Measurements from ENCODE around the gene MYNN.

MYNN gene

GRCh38 chr3:169825316-169825715 lies 52.1 kb downstream of the MYNN start:
- TF ChIP-seq CTCF (IDR thresholded peaks at IDR 0.05; ENCODE audit: low read depth, low read length, missing control alignments), result no peak
- no peak overlapping the region for H3K4me3 ChIP-seq (replicated peaks; ENCODE audit: low read depth, low read length)
- no peak for DNase-seq (ENCODE audit: extremely low read depth, low read depth)

GRCh38 chr3:169827712-169828111 lies 54.5 kb downstream of the MYNN start:
- no peak for TF ChIP-seq CTCF (IDR thresholded peaks at IDR 0.05; ENCODE audit: low read depth, low read length, missing control alignments)
- H3K4me3 ChIP-seq (replicated peaks; ENCODE audit: low read depth, low read length), result no peak overlapping the region
- DNase-seq (ENCODE audit: extremely low read depth, low read depth), result no peak

- DNase-seq (ENCODE audit: extremely low read depth, low read depth), result no peak
- no peak overlapping the region for H3K4me3 ChIP-seq (replicated peaks; ENCODE audit: low read depth, low read length)
- no peak for TF ChIP-seq CTCF (IDR thresholded peaks at IDR 0.05; ENCODE audit: low read depth, low read length, missing control alignments)
Measured at GRCh38 chr3:169835533-169835932, 62.3 kb downstream of the MYNN start.

DNA sequence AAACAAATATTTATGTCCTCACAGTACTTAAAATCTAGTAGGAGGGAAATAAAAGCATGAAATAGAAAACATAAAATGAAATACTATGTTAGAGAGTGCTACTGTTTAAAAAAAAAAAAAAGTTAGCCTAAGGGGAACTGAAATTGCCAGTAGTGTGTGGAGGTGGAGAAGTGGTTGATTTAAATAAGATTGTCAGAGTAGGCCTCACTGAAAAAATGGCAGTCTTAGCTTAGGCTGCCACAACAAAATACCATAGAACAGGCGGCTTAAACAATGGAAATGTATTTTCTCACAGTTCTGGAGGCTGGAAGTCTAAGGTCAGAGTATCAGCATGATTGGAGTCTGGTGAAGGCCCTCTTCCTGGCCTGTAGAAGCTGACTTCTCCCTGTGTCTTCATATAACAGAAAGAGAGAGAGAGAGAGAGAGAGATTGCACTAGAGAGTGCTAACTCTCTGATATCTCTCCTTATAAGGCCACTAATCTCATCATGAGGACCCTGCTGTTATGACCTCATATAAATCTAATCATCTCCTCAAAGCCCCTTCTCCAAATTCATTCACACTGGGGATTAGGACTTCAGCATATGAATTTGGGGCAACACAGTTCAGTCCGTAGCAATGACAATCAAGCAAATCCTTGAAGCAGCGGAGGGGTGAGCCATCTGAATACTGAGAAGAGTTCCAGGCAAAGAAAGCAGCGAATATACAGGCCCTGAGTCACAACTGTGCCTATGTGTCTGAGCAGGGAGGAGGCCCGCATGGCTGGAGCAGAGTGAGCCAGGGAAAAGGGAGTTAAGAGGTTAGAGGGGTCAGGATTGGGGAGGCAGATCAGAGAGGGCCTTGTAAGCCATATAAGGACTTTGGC lies 63.1 kb downstream of the MYNN start:
- no peak for DNase-seq (ENCODE audit: extremely low read depth, low read depth)
- H3K4me3 ChIP-seq (replicated peaks; ENCODE audit: low read depth, low read length), result no peak overlapping the region
- TF ChIP-seq CTCF (IDR thresholded peaks at IDR 0.05; ENCODE audit: low read depth, low read length, missing control alignments), result no peak

DNA sequence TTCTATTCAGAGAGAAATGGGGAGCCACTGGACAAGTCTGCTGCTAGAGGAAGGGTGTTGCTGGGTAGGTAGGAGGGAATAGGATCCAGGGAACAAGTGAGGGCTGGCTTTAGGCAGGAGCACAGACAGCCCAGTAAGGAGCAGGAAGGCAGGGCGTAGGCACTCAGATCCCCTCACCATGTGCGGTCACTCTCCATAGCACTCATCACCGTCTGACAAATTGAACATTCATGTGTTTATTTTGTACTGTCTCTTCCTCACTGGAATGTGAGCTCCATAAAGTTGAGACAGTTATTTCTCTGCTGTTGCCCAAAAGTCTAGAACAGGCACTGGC lies 63.7 kb downstream of the MYNN start:
- H3K4me3 ChIP-seq (replicated peaks; ENCODE audit: low read depth, low read length), result no peak overlapping the region
- TF ChIP-seq CTCF (IDR thresholded peaks at IDR 0.05; ENCODE audit: low read depth, low read length, missing control alignments), result no peak
- no peak for DNase-seq (ENCODE audit: extremely low read depth, low read depth)

DNA sequence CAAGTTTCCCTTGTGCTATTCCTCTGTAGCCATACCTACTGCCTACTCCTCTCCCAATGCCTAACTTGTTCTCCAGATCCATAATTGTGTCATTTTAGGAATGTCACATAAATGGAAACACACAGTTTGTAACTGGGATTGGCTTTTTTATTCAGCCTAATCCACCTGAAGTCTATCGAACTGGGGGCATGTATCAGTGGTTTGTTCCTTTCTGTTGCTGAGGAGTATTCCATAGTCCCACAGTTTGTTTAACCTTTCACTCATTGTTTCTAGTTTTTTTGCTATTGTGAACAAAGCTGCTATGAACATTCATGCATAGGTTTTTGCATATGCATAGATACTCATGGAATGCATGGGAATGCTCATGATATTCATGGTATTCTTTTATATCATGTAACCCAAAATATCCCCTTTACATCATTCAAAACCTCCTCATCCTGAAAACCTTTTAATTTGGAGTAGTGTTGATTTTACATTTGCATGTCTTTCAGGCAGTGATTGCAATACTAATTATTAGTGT lies 65.4 kb downstream of the MYNN start:
- DNase-seq (ENCODE audit: extremely low read depth, low read depth), result no peak

More for the DNA sequence above, 65.4 kb downstream of the MYNN start:
- no peak overlapping the region for H3K4me3 ChIP-seq (replicated peaks; ENCODE audit: low read depth, low read length)
- TF ChIP-seq CTCF (IDR thresholded peaks at IDR 0.05; ENCODE audit: low read depth, low read length, missing control alignments), result no peak

Measured in HFF-Myc (cell line).